Panc1 (cell line): Measurements from ENCODE around the gene PAAF1.

Experiments used
- POLR2AphosphoS5 ChIP-seq: IDR thresholded peaks from 2 replicates; pipeline ENCODE4 v1.6.1; 2012; ENCODE audit warnings: mild to moderate bottlenecking, low read depth, low read length, moderate library complexity
- SIN3A ChIP-seq: IDR thresholded peaks from 2 replicates; pipeline ENCODE4 v1.6.1; 2012; ENCODE audit warnings: low read depth, mild to moderate bottlenecking, low read length, moderate library complexity, borderline replicate concordance; ENCODE audit not compliant: insufficient read depth
- TF ChIP-seq, protein P1 (sequence below), 2 experiments: IDR thresholded peaks; 2 replicates each; pipeline ENCODE4 v1.6.1; 2011 to 2012; ENCODE audit warnings: low read depth in 2 of 2, control low read depth in 1 of 2, low read length in 1 of 2, mild to moderate bottlenecking in 1 of 2, moderate library complexity in 1 of 2; ENCODE audit not compliant: insufficient read depth in 1 of 2
- TF ChIP-seq, protein P2 (sequence below): fragments of 450-650 bp; IDR thresholded peaks from 2 replicates; pipeline ENCODE4 v1.5.1; 2017; ENCODE audit warnings: mild to moderate bottlenecking

GRCh38 chr11:73921180-73921579 lies 44.4 kb downstream of the PAAF1 start:
- TF ChIP-seq, protein P1, sequence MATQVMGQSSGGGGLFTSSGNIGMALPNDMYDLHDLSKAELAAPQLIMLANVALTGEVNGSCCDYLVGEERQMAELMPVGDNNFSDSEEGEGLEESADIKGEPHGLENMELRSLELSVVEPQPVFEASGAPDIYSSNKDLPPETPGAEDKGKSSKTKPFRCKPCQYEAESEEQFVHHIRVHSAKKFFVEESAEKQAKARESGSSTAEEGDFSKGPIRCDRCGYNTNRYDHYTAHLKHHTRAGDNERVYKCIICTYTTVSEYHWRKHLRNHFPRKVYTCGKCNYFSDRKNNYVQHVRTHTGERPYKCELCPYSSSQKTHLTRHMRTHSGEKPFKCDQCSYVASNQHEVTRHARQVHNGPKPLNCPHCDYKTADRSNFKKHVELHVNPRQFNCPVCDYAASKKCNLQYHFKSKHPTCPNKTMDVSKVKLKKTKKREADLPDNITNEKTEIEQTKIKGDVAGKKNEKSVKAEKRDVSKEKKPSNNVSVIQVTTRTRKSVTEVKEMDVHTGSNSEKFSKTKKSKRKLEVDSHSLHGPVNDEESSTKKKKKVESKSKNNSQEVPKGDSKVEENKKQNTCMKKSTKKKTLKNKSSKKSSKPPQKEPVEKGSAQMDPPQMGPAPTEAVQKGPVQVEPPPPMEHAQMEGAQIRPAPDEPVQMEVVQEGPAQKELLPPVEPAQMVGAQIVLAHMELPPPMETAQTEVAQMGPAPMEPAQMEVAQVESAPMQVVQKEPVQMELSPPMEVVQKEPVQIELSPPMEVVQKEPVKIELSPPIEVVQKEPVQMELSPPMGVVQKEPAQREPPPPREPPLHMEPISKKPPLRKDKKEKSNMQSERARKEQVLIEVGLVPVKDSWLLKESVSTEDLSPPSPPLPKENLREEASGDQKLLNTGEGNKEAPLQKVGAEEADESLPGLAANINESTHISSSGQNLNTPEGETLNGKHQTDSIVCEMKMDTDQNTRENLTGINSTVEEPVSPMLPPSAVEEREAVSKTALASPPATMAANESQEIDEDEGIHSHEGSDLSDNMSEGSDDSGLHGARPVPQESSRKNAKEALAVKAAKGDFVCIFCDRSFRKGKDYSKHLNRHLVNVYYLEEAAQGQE (IDR thresholded peaks at IDR 0.05; ENCODE audit: insufficient read depth in 1 of 2, low read depth in 2 of 2, low read length in 1 of 2), result no peak
- TF ChIP-seq, protein P2, sequence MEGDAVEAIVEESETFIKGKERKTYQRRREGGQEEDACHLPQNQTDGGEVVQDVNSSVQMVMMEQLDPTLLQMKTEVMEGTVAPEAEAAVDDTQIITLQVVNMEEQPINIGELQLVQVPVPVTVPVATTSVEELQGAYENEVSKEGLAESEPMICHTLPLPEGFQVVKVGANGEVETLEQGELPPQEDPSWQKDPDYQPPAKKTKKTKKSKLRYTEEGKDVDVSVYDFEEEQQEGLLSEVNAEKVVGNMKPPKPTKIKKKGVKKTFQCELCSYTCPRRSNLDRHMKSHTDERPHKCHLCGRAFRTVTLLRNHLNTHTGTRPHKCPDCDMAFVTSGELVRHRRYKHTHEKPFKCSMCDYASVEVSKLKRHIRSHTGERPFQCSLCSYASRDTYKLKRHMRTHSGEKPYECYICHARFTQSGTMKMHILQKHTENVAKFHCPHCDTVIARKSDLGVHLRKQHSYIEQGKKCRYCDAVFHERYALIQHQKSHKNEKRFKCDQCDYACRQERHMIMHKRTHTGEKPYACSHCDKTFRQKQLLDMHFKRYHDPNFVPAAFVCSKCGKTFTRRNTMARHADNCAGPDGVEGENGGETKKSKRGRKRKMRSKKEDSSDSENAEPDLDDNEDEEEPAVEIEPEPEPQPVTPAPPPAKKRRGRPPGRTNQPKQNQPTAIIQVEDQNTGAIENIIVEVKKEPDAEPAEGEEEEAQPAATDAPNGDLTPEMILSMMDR, result no peak
- no peak for TF ChIP-seq POLR2AphosphoS5
- TF ChIP-seq SIN3A, result no peak
